ELF-1 (cell line): Measurements from ENCODE around the gene TRMT1L.
A peak's percentile ranks its signal among the peaks of the same experiment; 100 is the strongest.
"Not testable (repeated sequence)": the region's sequence is repeated elsewhere in the genome, so short reads cannot be mapped to it uniquely, and the experiment has no call there.

Experiments
- DNase-seq: peaks from one replicate; pipeline ENCODE4 v3.0.0-alpha.2; 2016; ENCODE audit warnings: low read depth, low spot score

Gene TRMT1L, protein sequence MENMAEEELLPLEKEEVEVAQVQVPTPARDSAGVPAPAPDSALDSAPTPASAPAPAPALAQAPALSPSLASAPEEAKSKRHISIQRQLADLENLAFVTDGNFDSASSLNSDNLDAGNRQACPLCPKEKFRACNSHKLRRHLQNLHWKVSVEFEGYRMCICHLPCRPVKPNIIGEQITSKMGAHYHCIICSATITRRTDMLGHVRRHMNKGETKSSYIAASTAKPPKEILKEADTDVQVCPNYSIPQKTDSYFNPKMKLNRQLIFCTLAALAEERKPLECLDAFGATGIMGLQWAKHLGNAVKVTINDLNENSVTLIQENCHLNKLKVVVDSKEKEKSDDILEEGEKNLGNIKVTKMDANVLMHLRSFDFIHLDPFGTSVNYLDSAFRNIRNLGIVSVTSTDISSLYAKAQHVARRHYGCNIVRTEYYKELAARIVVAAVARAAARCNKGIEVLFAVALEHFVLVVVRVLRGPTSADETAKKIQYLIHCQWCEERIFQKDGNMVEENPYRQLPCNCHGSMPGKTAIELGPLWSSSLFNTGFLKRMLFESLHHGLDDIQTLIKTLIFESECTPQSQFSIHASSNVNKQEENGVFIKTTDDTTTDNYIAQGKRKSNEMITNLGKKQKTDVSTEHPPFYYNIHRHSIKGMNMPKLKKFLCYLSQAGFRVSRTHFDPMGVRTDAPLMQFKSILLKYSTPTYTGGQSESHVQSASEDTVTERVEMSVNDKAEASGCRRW

DNA sequence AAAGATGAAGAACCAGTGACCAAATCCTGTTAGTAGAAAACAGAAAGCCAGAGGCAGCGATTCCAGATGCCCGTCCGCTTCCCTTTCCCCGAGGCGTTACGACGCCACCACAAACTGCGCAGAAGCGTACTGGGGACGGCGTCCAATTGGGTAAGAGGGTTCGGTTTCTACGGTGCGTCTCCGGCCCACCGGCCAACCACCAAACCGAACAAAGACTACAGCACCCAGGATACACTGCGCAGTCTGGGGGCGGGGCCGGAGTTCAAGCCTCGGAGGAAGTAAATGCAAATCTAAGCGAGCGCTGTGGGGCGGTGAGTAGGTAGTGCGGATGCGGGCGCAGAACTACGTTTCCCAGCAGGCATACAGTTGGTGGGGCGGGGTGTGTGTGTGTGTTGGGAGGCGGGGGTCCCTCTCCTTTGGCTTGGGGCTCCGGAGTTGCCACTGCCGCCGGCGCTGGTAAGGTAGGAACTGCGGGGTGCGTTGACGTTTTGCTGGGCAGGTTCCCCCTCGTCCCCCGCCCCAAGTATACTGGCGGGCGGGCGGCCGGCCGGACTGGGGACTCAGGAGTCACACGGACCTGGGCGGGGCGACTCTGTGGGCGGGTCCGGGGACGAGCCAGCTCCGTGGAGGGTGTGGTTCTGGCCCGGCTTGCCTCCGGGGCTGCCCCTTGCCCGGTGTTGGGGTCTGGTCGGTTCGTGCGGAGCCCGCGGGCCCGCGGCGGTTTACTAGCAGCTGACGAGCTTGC, at the start of gene TRMT1L, which contains the start of gene SWT1:
TSS of gene TRMT1L (minus strand) at position 100 of the 745 bp plus-strand sequence. CDS start 241 bp downstream, outside the sequence.
TSS of gene SWT1 (plus strand) at position 314 of the 745 bp plus-strand sequence. CDS start 3,675 bp downstream, outside the sequence.
- DNase-seq = peak; percentile 100

- peak; percentile 62 for DNase-seq
These were observed 44.1 kb upstream of the TRMT1L start for GRCh38 chr1:185200889-185201288.

GRCh38 chr1:185198712-185199111, 42.0 kb upstream of the TRMT1L start:
- DNase-seq = not testable (repeated sequence)

- DNase-seq = no peak
These were observed 37.0 kb upstream of the TRMT1L start for GRCh38 chr1:185193756-185194155.

DNA sequence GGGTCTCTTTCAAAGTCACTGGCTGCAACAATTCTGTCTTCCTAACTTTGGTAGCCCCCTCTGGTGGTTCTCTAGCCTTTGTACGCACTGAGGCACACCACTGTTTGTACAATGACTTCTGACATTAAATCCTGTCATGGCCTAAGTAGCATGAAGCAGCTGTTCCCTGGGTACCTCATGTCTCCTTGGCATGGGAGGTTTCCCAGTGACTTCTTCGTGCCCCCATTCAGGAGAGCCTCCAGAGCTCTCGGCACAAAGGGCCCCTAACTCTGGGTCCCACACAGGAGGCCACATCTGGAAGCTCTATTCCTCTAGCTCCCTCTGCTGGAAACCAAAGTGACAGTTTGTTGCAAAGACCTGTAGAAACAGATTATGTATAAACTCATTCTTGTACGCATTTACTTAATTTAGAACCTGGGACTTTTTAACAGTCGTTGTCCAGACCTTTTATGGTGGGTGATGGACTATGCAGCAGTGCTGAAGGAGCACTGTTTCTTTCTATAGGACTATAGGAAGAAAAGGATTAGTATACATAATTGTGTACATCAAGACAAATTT, 13.6 kb upstream of the TRMT1L start:
- peak; percentile 77 for DNase-seq

DNA sequence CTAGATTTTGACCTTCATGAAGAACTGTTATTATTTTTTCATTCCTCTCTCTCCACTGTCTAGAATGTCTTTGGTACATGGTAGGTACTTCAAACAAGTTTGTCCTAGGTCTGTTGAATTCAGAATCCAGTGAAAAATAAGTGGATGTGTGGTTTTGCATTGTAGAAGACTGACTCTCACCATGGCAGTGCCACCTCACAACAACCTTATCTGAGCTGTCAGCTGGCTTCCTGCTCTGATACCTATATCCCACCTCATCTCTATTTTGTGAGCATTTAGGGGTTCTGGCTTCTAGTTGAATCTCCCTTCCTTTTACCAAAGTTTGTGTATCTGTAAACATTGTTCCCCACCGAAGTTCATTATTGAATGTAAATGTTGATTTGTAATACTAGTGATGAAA, 9.4 kb upstream of the TRMT1L start:
- no peak for DNase-seq

- no peak for DNase-seq
These were observed 5.7 kb upstream of the TRMT1L start for GRCh38 chr1:185162491-185162890.

DNA sequence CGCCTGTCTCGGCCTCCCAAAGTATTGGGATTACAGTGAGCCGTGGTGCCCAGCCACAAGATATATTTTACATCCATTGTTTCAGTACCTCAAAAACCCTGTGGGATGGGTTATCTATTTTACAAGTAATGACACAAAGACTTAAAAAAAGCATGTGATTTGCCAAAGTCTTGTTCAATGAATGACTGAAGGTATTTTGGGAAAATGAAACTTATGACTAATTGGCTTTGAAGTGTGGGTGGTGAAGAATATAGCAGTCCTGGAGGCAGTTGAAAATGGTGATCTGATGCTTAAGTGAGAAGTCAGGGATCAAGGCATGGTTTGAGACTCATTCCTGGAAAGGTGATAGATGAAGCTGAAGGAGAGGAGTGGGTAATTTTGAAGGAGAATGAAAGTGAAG, 3.2 kb upstream of the TRMT1L start:
- DNase-seq = no peak

DNA sequence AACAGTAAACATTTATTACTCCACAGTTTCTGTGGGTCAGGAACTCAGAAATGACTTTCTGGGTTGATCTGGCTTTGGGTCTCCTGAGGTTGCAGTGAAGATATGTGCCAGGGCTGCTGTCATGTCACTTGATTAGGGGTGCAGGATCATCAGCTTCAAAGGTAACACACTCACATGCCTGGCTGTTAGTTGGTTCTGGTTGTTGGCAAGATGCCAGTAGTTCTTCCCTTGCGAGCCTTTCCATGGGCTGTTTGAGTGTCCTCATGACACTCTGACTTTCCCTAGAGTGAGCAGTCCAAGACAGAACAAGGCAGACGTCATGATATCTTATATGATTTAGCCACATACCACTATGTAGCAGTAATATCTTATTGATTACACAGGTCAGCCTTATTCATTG, 2.0 kb upstream of the TRMT1L start:
- DNase-seq = no peak

DNA sequence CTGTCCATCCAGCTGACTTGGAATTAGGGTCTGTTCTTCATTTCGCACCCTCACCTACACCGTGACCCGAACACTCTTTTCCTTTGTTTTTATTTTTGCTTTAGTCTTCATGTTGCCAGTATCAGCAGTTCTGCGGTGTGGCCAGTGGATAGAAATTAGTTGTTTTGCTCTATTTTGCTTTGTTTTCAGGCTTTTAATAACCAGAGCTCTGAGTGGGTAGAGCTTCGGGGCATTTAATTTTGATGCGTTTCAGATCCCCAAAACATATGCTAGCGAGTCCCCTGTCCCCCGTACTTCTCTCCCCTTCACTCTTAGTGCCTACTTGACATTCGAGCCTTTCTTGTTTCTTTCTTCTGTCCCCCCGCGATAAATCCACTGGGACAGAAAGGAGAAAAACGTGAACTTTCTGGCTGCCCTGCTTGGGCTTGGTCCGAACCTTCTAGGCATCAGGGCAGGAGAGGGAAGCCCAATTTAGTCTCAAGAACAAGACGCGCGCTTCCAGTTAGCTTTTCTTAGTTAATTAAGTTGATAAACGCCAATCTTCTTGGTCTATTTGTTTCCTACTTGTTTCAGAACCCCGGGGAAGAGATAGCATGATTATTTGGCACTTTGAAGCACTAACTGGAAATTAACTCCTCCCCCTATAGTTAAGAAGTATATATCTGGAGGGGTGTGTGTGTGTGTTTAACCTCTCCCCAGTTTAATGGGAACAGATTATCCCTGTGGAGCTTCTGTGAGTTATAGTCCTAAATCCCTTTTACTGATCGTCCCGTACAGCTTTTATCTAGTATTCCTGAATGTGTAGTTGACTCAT, 1.1 kb upstream of the TRMT1L start:
- no peak for DNase-seq

DNA sequence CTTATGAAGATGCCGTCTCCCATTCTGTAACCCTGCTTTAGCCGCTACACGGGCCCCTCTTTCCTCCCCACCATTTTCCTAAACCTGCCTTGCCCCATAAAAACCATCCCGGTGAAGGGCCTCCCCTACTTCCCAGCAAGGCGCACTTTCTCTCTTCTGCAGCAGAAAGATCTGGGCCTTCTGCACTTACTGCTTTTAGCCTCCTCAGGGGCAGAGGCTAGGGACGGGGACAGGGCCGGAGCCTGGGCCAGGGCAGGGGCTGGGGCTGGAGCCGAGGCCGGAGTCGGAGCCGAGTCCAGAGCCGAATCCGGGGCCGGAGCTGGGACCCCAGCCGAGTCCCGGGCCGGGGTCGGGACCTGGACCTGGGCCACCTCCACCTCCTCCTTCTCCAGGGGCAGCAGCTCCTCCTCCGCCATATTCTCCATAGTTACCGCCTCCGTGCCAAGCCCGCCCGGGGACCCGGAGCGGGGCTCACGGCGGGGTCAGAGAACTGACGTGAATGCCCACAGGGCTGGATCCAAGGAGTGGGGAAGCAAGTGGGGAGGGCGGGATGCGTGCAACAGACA, 382 bp downstream of the TRMT1L start:
- no peak for DNase-seq

- no peak for DNase-seq
These were observed 1.0 kb downstream of the TRMT1L start for GRCh38 chr1:185155600-185156287.

GRCh38 chr1:185154912-185155513, 1.7 kb downstream of the TRMT1L start:
- DNase-seq = no peak

DNA sequence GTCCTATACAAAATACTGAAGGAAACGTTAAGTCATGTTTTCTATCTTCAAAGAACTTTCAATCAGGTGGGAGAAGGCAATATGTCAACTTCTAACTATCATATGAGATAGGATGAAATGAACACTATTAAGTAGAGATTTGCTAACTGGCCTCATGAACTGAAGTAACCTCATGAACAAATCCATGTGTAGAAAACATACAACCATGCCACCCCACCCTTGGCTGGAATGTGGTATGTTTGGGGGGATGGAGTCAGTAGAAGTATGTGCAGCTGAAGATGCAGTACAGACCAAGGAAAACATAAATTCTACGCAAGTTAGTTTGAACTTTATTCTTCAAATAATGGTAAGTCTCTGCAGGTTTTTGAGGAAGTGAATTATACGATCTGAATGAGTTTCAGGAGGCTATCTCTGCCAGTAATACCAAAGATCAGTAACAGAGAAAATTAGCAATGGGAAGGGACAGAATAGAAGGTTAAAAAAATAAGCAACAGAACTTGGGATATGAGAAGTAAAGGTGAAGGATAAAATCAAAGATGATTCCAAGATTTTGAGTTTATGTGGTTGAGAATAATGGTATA, 4.5 kb downstream of the TRMT1L start:
- no peak for DNase-seq

- DNase-seq = no peak
These were observed 5.5 kb downstream of the TRMT1L start for GRCh38 chr1:185151215-185151614.

GRCh38 chr1:185144233-185144632, 12.5 kb downstream of the TRMT1L start:
- DNase-seq = no peak

GRCh38 chr1:185139246-185139645, 17.5 kb downstream of the TRMT1L start:
- DNase-seq = no peak

- DNase-seq = no peak
These were observed 18.7 kb downstream of the TRMT1L start for GRCh38 chr1:185137896-185138545.

GRCh38 chr1:185132534-185132933, 24.2 kb downstream of the TRMT1L start:
- DNase-seq = no peak
